ENCODE measurements around the gene TXNRD2. TPM values are rescaled to one million over a fixed set of nuclear protein-coding genes. Genes with fewer than 3 reads are reported as not detected.

TXNRD2 gene
- total RNA-seq, 1 donor from 2014 or later = 47.5 TPM

DNA sequence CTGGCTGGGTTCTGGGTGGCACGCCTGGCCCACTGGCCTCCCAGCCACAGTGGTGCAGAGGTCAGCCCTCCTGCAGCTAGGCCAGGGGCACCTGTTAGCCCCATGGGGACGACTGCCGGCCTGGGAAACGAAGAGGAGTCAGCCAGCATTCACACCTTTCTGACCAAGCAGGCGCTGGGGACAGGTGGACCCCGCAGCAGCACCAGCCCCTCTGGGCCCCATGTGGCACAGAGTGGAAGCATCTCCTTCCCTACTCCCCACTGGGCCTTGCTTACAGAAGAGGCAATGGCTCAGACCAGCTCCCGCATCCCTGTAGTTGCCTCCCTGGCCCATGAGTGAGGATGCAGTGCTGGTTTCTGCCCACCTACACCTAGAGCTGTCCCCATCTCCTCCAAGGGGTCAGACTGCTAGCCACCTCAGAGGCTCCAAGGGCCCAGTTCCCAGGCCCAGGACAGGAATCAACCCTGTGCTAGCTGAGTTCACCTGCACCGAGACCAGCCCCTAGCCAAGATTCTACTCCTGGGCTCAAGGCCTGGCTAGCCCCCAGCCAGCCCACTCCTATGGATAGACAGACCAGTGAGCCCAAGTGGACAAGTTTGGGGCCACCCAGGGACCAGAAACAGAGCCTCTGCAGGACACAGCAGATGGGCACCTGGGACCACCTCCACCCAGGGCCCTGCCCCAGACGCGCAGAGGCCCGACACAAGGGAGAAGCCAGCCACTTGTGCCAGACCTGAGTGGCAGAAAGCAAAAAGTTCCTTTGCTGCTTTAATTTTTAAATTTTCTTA, 27.7 kb upstream of the TXNRD2 start:
- H3K27me3 ChIP-seq (ENCODE audit: low read depth) = no peaks in the 10 kb centered on the region
- ATAC-seq (no peak), DNase-seq (no peak)
- TF ChIP-seq, protein P1, sequence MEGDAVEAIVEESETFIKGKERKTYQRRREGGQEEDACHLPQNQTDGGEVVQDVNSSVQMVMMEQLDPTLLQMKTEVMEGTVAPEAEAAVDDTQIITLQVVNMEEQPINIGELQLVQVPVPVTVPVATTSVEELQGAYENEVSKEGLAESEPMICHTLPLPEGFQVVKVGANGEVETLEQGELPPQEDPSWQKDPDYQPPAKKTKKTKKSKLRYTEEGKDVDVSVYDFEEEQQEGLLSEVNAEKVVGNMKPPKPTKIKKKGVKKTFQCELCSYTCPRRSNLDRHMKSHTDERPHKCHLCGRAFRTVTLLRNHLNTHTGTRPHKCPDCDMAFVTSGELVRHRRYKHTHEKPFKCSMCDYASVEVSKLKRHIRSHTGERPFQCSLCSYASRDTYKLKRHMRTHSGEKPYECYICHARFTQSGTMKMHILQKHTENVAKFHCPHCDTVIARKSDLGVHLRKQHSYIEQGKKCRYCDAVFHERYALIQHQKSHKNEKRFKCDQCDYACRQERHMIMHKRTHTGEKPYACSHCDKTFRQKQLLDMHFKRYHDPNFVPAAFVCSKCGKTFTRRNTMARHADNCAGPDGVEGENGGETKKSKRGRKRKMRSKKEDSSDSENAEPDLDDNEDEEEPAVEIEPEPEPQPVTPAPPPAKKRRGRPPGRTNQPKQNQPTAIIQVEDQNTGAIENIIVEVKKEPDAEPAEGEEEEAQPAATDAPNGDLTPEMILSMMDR (IDR thresholded peaks at IDR 0.05) = no peak
- peaks cover 13% of the 10 kb centered on the region for H3K4me1 ChIP-seq
- H3K9me3 ChIP-seq = no peaks in the 10 kb centered on the region
- H3K4me3 ChIP-seq = no peak overlapping the region
- H3K27ac ChIP-seq = peak overlapping the region; percentile 10
- intact Hi-C loops (cut with DNase I) = no loop called here
- peaks cover 77% of the 10 kb centered on the region for H3K36me3 ChIP-seq

DNA sequence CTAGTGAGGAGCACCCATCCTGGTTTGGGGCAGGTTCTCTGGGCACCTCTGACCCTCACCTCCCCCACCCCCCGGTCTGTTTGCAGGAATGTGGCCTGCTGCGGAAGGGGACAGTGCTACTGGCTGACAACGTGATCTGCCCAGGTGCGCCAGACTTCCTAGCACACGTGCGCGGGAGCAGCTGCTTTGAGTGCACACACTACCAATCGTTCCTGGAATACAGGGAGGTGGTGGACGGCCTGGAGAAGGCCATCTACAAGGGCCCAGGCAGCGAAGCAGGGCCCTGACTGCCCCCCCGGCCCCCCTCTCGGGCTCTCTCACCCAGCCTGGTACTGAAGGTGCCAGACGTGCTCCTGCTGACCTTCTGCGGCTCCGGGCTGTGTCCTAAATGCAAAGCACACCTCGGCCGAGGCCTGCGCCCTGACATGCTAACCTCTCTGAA, 26.9 kb upstream of the TXNRD2 start:
- no peaks in the 10 kb centered on the region for H3K9me3 ChIP-seq
- ATAC-seq (no peak), DNase-seq (no peak)
- H3K36me3 ChIP-seq = peaks cover 81% of the 10 kb centered on the region
- H3K27ac ChIP-seq = no peak overlapping the region
- no peaks in the 10 kb centered on the region for H3K27me3 ChIP-seq (ENCODE audit: low read depth)
- intact Hi-C loops (cut with DNase I) = no loop called here
- TF ChIP-seq, protein P1 (IDR thresholded peaks at IDR 0.05) = no peak
- H3K4me3 ChIP-seq = no peak overlapping the region
- peaks cover 13% of the 10 kb centered on the region for H3K4me1 ChIP-seq

DNA sequence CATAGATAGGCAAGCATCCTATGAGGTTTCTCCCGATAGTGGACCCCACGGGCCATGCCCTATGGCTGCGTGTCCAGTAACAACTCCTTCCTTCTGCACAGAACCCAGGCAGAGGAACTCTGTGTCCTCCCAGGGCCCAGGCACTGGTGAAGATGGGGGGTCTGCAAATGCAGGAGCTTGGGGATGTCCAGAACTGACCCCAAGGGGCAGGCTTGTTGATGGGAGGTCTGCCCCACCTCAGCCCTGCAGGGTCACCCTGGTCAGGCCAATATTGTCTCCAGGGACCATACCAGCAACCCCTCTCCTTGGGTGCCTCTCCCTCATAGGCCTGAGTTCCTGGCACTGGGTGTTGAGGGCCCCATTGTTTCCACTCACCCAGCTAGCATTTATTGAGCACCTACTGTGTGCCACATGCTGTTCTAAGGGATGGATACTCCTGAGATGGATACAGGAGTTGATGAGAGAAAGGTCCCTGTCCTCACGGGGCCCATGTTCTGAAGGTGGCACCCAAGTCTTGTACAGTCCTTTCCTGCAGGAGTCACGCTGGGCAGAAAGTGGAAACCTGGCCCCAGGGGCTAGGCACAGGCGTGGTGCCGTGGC, 26.3 kb upstream of the TXNRD2 start:
- Histone ChIP-seq H3K36me3 (peaks cover 78% of the 10 kb centered on the region), H3K4me1 (peaks cover 14% of the 10 kb centered on the region), H3K27ac (no peak overlapping the region), H3K4me3 (no peak overlapping the region), H3K27me3 (ENCODE audit: low read depth) (no peaks in the 10 kb centered on the region), H3K9me3 (no peaks in the 10 kb centered on the region)
- DNase-seq (no peak), ATAC-seq (no peak)
- intact Hi-C loops (cut with DNase I) = no loop called here
- TF ChIP-seq, protein P1 (IDR thresholded peaks at IDR 0.05) = no peak

DNA sequence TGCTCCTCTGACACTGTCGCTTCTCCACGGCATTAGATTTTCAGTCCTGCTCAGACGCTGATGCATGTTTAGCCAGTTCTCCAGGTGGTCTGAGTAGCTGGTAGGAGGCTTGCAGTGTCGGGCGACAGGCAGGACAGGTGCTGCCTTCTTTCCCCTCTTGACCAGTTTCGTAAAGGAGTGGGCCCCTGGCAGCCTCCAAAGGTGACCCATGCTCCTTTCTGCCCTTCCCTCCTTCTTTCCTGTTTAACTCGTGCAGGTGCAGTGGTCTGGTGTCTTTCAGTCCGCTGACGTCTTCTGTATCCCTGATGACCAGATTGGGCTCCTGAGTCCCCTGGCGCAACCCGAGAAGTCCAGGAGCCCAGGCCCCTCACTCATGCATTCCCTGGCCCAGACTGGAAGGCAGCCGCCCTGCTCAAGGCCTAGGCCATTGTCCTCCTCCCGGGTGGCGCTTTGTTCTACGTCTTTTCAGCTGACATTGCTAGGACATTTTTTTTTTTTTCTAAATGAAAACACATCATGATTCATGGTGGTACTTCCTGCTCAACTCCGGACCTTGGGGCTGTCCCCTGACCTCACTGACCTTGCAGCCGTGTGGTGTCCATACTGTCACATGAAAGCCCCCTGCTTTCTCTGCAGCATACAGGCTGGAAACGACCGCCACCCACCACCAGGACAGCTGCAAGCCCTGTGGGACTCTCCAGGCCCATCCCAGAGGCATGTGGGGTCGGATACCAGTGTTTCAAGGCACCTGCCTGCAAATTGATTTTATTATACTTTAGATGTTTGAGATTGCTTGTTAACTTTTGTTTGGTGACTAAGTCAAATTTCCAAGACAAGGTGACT, 25.5 kb upstream of the TXNRD2 start:
- intact Hi-C loops (cut with DNase I) = no loop called here
- no peak overlapping the region for H3K4me3 ChIP-seq
- TF ChIP-seq, protein P1 (IDR thresholded peaks at IDR 0.05) = no peak
- H3K27ac ChIP-seq = no peak overlapping the region
- peaks cover 22% of the 10 kb centered on the region for H3K4me1 ChIP-seq
- DNase-seq (no peak), ATAC-seq (no peak)
- no peaks in the 10 kb centered on the region for H3K9me3 ChIP-seq
- peaks cover 70% of the 10 kb centered on the region for H3K36me3 ChIP-seq
- H3K27me3 ChIP-seq (ENCODE audit: low read depth) = no peaks in the 10 kb centered on the region

Data from lower lobe of right lung (tissue), 2 donors.